SIG-M5 (cell line): Measurements from ENCODE around the gene GINS2.

ENCODE experiments used
- DNase-seq: peaks from one replicate; lab custom pipeline; 2025; lab: John Stamatoyannopoulos, UW

GINS2 gene

GRCh38 chr16:85667261-85667660, 21.5 kb downstream of the GINS2 start:
- DNase-seq, result no peak

- DNase-seq, result no peak
These were observed 22.8 kb downstream of the GINS2 start for GRCh38 chr16:85665929-85666328.

GRCh38 chr16:85665373-85665740, 23.4 kb downstream of the GINS2 start:
- no peak for DNase-seq

- no peak for DNase-seq
These were observed 24.0 kb downstream of the GINS2 start for GRCh38 chr16:85664580-85665372.

- DNase-seq, result no peak
These were observed 24.8 kb downstream of the GINS2 start for GRCh38 chr16:85663891-85664321.

- no peak for DNase-seq
These were observed 25.6 kb downstream of the GINS2 start for GRCh38 chr16:85662976-85663830.

- DNase-seq, result no peak
These were observed 26.3 kb downstream of the GINS2 start for GRCh38 chr16:85662482-85662812.

- no peak for DNase-seq
These were observed 26.8 kb downstream of the GINS2 start for GRCh38 chr16:85661740-85662481.

GRCh38 chr16:85660843-85661739, 27.7 kb downstream of the GINS2 start:
- DNase-seq, result no peak

GRCh38 chr16:85659805-85660511, 28.8 kb downstream of the GINS2 start:
- no peak for DNase-seq

GRCh38 chr16:85659336-85659735, 29.4 kb downstream of the GINS2 start:
- no peak for DNase-seq

GRCh38 chr16:85658504-85659326, 30.0 kb downstream of the GINS2 start:
- no peak for DNase-seq

GRCh38 chr16:85657996-85658395, 30.8 kb downstream of the GINS2 start:
- no peak for DNase-seq

- DNase-seq, result no peak
These were observed 31.5 kb downstream of the GINS2 start for GRCh38 chr16:85657267-85657650.

GRCh38 chr16:85656351-85657266, 32.1 kb downstream of the GINS2 start:
- no peak for DNase-seq

GRCh38 chr16:85655216-85656129, 33.3 kb downstream of the GINS2 start:
- no peak for DNase-seq

- no peak for DNase-seq
These were observed 34.3 kb downstream of the GINS2 start for GRCh38 chr16:85654251-85655095.
